ENCODE measurements around the gene CD163L1. TPM values are rescaled to one million over a fixed set of nuclear protein-coding genes. Genes with fewer than 3 reads are reported as not detected.
"Not testable (repeated sequence)": the region's sequence is repeated elsewhere in the genome, so short reads cannot be mapped to it uniquely, and the experiment has no call there.

CD163L1 gene
- total RNA-seq, 1 donor from 2014 or later, result 5.7 TPM

DNA sequence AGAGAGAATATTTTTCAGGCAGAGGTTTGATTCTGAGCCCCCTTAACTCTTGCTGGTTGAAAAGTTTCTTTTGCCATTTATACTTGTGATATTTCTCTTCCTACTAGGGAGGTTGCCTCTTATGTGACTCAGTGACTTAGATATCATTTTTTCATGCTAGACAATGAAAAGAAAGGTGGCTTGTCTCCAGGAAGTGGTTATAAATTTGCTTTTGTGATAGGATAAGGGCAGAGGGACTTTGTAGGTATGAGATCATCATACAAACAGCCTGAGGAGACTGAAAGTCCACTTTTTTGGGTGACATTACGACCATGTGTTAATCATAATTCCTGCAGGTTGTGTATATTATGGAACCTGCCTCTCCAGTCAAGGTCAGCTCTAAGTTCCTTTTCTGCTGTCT is 104.3 kb downstream of the CD163L1 start:
- FAIRE-seq (no peak), DNase-seq (ENCODE audit: low spot score in 2 of 2) (no peak)

- DNase-seq (ENCODE audit: low spot score in 2 of 2), result not testable (repeated sequence)
Measured at GRCh38 chr12:7337790-7338189, 106.2 kb downstream of the CD163L1 start.

DNA sequence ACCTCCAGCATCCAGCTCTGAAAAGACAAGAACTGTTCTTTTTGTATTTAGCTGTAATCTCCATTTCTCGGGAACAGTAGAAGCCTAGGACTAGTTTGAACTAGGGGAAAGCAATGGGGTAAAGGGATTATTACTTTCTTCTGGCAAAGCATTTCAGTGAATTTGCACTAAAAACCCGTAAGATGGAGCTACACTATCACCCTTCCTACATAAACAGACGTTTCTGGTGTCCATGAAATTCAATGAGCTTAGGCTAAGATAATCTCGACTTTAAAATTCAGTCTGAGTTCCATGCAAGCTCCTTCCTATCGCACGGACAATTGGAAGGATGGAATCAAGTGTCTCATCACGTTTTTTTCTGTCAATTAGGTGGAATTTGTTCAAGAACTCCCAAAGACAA is 116.0 kb downstream of the CD163L1 start:
- no peak for FAIRE-seq
- no peak for DNase-seq (ENCODE audit: low spot score in 2 of 2)

More at GRCh38 chr12:7337790-7338189, 106.2 kb downstream of the CD163L1 start:
- not testable (repeated sequence) for FAIRE-seq

DNA sequence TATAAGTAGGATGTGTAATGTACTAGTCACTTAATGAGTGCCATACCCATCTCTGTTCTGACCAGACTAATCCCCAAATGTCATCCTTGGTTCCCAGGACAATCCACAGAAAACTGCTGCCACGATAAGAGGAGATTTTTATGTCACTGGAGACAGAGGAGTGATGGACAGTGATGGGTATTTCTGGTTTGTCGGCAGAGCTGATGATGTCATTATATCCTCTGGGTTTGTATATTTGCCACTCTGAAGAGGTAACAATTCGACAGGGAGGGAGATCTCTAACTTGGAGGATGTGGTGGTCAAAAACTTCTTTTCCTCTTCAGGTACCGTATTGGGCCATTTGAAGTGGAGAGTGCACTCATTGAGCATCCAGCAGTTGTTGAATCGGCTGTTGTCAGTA is 119.8 kb downstream of the CD163L1 start:
- FAIRE-seq (no peak), DNase-seq (ENCODE audit: low spot score in 2 of 2) (no peak)

- no peak for FAIRE-seq
- no peak for DNase-seq (ENCODE audit: low spot score in 2 of 2)
Measured at GRCh38 chr12:7322599-7322998, 121.4 kb downstream of the CD163L1 start.

- no peak for DNase-seq (ENCODE audit: low spot score in 2 of 2)
- FAIRE-seq, result no peak
Measured at GRCh38 chr12:7321624-7322023, 122.3 kb downstream of the CD163L1 start.

GRCh38 chr12:7319930-7320329 is 124.0 kb downstream of the CD163L1 start:
- FAIRE-seq (no peak), DNase-seq (ENCODE audit: low spot score in 2 of 2) (no peak)

- no peak for FAIRE-seq
- no peak for DNase-seq (ENCODE audit: low spot score in 2 of 2)
Measured at GRCh38 chr12:7310070-7310469, 133.9 kb downstream of the CD163L1 start.

Other genes starting within 250 kb of the CD163L1 start
- not detected for gene ACSM4, start 140.1 kb downstream of the CD163L1 start, total RNA-seq
- gene CD163, start 59.6 kb upstream of the CD163L1 start, total RNA-seq, result 1.6 TPM
- not detected for gene APOBEC1, start 221.8 kb upstream of the CD163L1 start, total RNA-seq

Measured in frontal cortex (tissue), 4 donors.